Osteocyte (in vitro differentiated cells): Measurements from ENCODE around the gene PDE4B. TPM values are rescaled to one million over a fixed set of nuclear protein-coding genes. Genes with fewer than 3 reads are reported as not detected.
A peak's percentile ranks its signal among the peaks of the same experiment; 100 is the strongest.

ENCODE experiments used
- DNase-seq: peaks from one replicate; pipeline ENCODE4 v3.0.0; 2021; ENCODE audit warnings: mixed read lengths; ENCODE audit not compliant: unreplicated experiment; ENCODE audit errors: extremely low spot score
- H3K27ac Mint-ChIP-seq: one replicate; pipeline ENCODE4 v1.8.0; 2021; ENCODE audit warnings: mild to moderate bottlenecking, mixed read lengths; ENCODE audit not compliant: unreplicated experiment
- H3K27me3 Mint-ChIP-seq: one replicate; pipeline ENCODE4 v1.8.0; 2021; ENCODE audit warnings: mixed read lengths; ENCODE audit not compliant: unreplicated experiment
- H3K36me3 Mint-ChIP-seq: one replicate; pipeline ENCODE4 v1.8.0; 2021; ENCODE audit warnings: mixed read lengths; ENCODE audit not compliant: unreplicated experiment
- H3K4me1 Mint-ChIP-seq: one replicate; pipeline ENCODE4 v1.8.0; 2021; ENCODE audit warnings: mixed read lengths; ENCODE audit not compliant: unreplicated experiment
- H3K4me3 Mint-ChIP-seq: one replicate; pipeline ENCODE4 v1.8.0; 2021; ENCODE audit warnings: mild to moderate bottlenecking, moderate library complexity, mixed read lengths; ENCODE audit not compliant: unreplicated experiment
- H3K9me3 Mint-ChIP-seq: one replicate; pipeline ENCODE4 v1.8.0; 2021; ENCODE audit warnings: mixed read lengths; ENCODE audit not compliant: unreplicated experiment
- CTCF ChIP-seq: fragments of 200-600 bp; sonication (generic); IDR thresholded peaks from 2 replicates; pipeline ENCODE4 v1.5.0; 2021; ENCODE audit warnings: antibody characterized with exemption, mild to moderate bottlenecking, moderate library complexity
- total RNA-seq: library from RNA; stranded (reverse); gene quantifications from 2 replicates; pipeline ENCODE4 v1.2.1, GENCODE V29; 2021

The PDE4B gene
- total RNA-seq, 1 donor from 2014 or later = 53.1 TPM

- no peaks in the 10 kb centered on the region for H3K27me3 Mint-ChIP-seq
- no peak for DNase-seq
- H3K4me1 Mint-ChIP-seq = peaks cover 23% of the 10 kb centered on the region
- H3K36me3 Mint-ChIP-seq = peaks cover 39% of the 10 kb centered on the region
- no peak overlapping the region for H3K4me3 Mint-ChIP-seq
- TF ChIP-seq CTCF = no peak
- no peaks in the 10 kb centered on the region for H3K9me3 Mint-ChIP-seq
- H3K27ac Mint-ChIP-seq = peak overlapping the region; percentile 1
Measured at GRCh38 chr1:66374561-66375111, 581.9 kb downstream of the PDE4B start.

GRCh38 chr1:66375125-66375524, 582.4 kb downstream of the PDE4B start:
- Mint-ChIP-seq H3K4me1 (peaks cover 23% of the 10 kb centered on the region), H3K27ac (no peak overlapping the region)
- no peak for TF ChIP-seq CTCF

GRCh38 chr1:66380452-66381212, 587.9 kb downstream of the PDE4B start:
- Mint-ChIP-seq H3K36me3 (no peaks in the 10 kb centered on the region), H3K4me1 (peaks cover 9% of the 10 kb centered on the region), H3K9me3 (no peaks in the 10 kb centered on the region), H3K27me3 (no peaks in the 10 kb centered on the region), H3K4me3 (no peak overlapping the region), H3K27ac (no peak overlapping the region)
- DNase-seq = no peak
- no peak for TF ChIP-seq CTCF

More at GRCh38 chr1:66375125-66375524, 582.4 kb downstream of the PDE4B start:
- no peak overlapping the region for H3K4me3 Mint-ChIP-seq
- no peaks in the 10 kb centered on the region for H3K9me3 Mint-ChIP-seq
- no peaks in the 10 kb centered on the region for H3K27me3 Mint-ChIP-seq
- no peak for DNase-seq
- peaks cover 37% of the 10 kb centered on the region for H3K36me3 Mint-ChIP-seq

GRCh38 chr1:66381621-66382275, 589.1 kb downstream of the PDE4B start:
- no peak for DNase-seq
- Mint-ChIP-seq H3K4me3 (no peak overlapping the region), H3K4me1 (peaks cover 9% of the 10 kb centered on the region), H3K27ac (no peak overlapping the region), H3K36me3 (no peaks in the 10 kb centered on the region), H3K27me3 (no peaks in the 10 kb centered on the region), H3K9me3 (peaks cover 6% of the 10 kb centered on the region)
- TF ChIP-seq CTCF = no peak

- Mint-ChIP-seq H3K4me3 (no peak overlapping the region), H3K27me3 (no peaks in the 10 kb centered on the region), H3K27ac (no peak overlapping the region), H3K9me3 (peaks cover 13% of the 10 kb centered on the region), H3K36me3 (no peaks in the 10 kb centered on the region), H3K4me1 (peaks cover 9% of the 10 kb centered on the region)
- no peak for DNase-seq
- no peak for TF ChIP-seq CTCF
Measured at GRCh38 chr1:66383168-66383567, 590.5 kb downstream of the PDE4B start.
